Measurements from ENCODE around the gene CTBS.

GRCh38 chr1:84502927-84503326 is 71.3 kb downstream of the CTBS start:
- no peak for TF ChIP-seq SP5 (CRISPR knock-in tag; IDR thresholded peaks at IDR 0.05; ENCODE audit: borderline replicate concordance, low read depth)
- no peak for TF ChIP-seq ZNF780A (CRISPR knock-in tag; IDR thresholded peaks at IDR 0.05)
- no peak for TF ChIP-seq CTCF (CRISPR knock-in tag; IDR thresholded peaks at IDR 0.05)
- no peak for TF ChIP-seq ZNF569 (CRISPR knock-in tag; IDR thresholded peaks at IDR 0.05; ENCODE audit: borderline replicate concordance)
- no peak for TF ChIP-seq KDM1A (CRISPR knock-in tag; IDR thresholded peaks at IDR 0.05)

Data from HepG2 (cell line).